NCI-H2196 (cell line): ENCODE results near the gene THADA.
A peak's percentile ranks its signal among the peaks of the same experiment; 100 is the strongest.
"Not testable (repeated sequence)": the region's sequence is repeated elsewhere in the genome, so short reads cannot be mapped to it uniquely, and the experiment has no call there.

Experiments
- DNase-seq: peaks from one replicate; lab custom pipeline; 2025; ENCODE audit not compliant: unreplicated experiment; lab: John Stamatoyannopoulos, UW

The THADA gene

GRCh38 chr2:43595603-43596412, at the start of gene THADA:
THADA (minus strand) TSS chr2:43596038; CDS start chr2:43592392, 3,646 bp downstream.
- peak; percentile 99 for DNase-seq

GRCh38 chr2:43643680-43644079, 47.8 kb upstream of the THADA start:
- no peak for DNase-seq

GRCh38 chr2:43642363-43642762, 46.5 kb upstream of the THADA start:
- DNase-seq = no peak

GRCh38 chr2:43637030-43637803, 41.4 kb upstream of the THADA start, which contains the start of gene PLEKHH2:
PLEKHH2 (plus strand) TSS chr2:43637260; CDS start chr2:43644674, 7,414 bp downstream.
- DNase-seq = peak; percentile 84

GRCh38 chr2:43636621-43637020, 40.8 kb upstream of the THADA start:
- DNase-seq = no peak

- not testable (repeated sequence) for DNase-seq
Observed at GRCh38 chr2:43636153-43636552, 40.3 kb upstream of the THADA start.

- DNase-seq = peak; percentile 62
Observed at GRCh38 chr2:43634604-43635306, 38.9 kb upstream of the THADA start.

GRCh38 chr2:43631618-43632317, 35.9 kb upstream of the THADA start:
- no peak for DNase-seq

GRCh38 chr2:43622931-43623451, 27.2 kb upstream of the THADA start:
- DNase-seq = no peak

- no peak for DNase-seq
Observed at GRCh38 chr2:43619511-43619910, 23.7 kb upstream of the THADA start.

- no peak for DNase-seq
Observed at GRCh38 chr2:43616967-43617680, 21.3 kb upstream of the THADA start.

GRCh38 chr2:43612944-43613343, 17.1 kb upstream of the THADA start:
- no peak for DNase-seq

- peak; percentile 63 for DNase-seq
Observed at GRCh38 chr2:43611987-43612894, 16.4 kb upstream of the THADA start.

- no peak for DNase-seq
Observed at GRCh38 chr2:43610361-43610760, 14.5 kb upstream of the THADA start.

GRCh38 chr2:43609290-43609918, 13.6 kb upstream of the THADA start:
- DNase-seq = peak; percentile 63

- DNase-seq = no peak
Observed at GRCh38 chr2:43605851-43606250, 10.0 kb upstream of the THADA start.

- DNase-seq = peak; percentile 42
Observed at GRCh38 chr2:43605079-43605655, 9.3 kb upstream of the THADA start.

GRCh38 chr2:43604674-43605073, 8.8 kb upstream of the THADA start:
- no peak for DNase-seq
